ENCODE measurements around the gene FERMT3.
"Not testable (repeated sequence)": the region's sequence is repeated elsewhere in the genome, so short reads cannot be mapped to it uniquely, and the experiment has no call there.

The FERMT3 gene

DNA sequence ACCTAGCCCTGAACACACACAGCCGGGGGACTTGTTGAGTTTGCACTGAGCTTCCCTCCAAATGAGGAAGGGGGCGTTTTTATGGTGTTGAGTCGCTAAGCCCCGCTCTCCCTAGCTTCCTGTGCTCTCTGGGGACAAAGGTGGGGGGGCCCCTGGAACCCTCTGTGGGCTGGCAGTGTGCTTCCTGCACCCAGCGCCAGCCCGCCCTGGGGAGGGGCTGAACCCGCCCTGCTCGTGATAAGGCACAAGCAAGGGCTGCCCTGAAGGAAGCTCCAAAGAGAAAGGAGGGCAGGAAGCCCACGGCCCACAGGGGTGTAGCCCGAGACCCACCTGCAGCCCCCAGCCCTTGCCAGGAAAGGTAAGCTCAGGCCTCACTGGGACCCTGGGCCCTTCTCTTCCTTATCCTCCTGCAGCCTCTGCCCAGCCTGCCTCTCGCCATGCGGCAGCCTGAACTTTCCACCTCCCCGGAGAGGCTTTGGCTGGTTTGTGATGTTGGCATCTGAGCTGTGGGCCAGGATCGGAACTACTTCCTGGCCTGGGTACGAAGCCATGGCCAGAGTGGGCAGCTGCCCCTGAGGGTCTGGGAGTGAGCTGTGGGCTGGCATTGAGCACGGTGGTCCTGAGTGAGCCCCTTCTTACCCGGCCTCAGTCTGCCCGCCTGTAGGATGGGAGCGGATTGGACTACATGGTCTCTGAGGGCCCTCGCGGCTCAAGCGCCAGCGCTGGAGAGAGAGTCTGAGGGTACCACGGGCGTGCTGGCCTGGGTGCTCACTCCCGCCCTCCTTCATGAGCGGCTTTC is at the start of gene FERMT3:
Gene FERMT3, plus strand, starts transcription at position 265 of the 799 bp plus-strand sequence. CDS start 644 bp downstream, outside the sequence.
- peaks cover 23 to 43% of the 10 kb centered on the region in 2 donors for H3K36me3 ChIP-seq (ENCODE audit: control insufficient read depth in 1 of 2, insufficient read depth in 2 of 2, low read length in 2 of 2)
- no peaks in the 10 kb centered on the region for H3K9me3 ChIP-seq (ENCODE audit: control insufficient read depth in 1 of 2, low read length in 2 of 2)
- H3K4me1 ChIP-seq (ENCODE audit: control insufficient read depth in 1 of 2, insufficient read depth in 2 of 2, low read length in 2 of 2) = peaks cover 3 to 15% of the 10 kb centered on the region in 2 donors
- H3K4me3 ChIP-seq (ENCODE audit: low read depth in 1 of 2, low read length in 2 of 2) = peak within 1 kb of the TSS; percentile 56 to 67
- H3K27ac ChIP-seq (ENCODE audit: low read length) = peak within 1 kb of the TSS; percentile 90
- H3K27me3 ChIP-seq (ENCODE audit: low read depth, low read length) = no peaks in the 10 kb centered on the region

DNA sequence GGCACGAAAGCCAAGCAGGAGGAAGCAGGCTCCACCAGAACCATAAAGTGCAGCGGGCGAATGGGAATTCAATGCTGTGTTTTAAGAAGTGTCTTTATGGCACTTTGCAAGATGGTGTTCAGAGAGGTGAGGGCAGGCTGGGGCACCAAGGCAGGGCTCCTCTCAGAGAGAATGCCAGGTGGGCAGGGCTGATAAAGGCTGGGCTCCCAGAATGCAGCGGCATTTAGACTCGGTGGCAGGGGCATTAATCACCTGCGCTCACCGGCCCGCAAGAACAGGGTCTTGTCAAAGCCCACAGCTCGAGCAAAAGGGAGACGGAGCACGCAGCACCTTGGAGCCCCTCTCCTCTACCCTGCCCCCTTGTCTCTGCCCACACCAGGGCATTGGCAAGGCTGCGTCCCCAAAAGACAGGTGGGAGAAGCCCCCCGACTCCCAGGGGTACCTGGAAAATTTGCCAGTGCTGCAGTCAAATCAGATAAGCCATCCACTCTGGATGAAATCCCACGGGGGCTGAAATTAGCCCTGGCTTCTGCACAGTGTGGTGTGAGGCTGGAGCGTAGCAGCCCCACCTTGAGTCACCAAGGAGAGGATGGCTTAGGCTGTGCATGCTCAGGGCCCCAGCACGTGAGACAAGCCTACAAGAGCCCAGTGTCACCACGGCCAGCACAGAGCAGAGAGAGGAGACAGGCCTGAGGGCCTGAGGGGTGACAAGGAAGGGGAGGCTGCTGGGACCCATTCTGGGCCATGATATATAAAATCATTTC is 48.7 kb upstream of the FERMT3 start:
- H3K4me1 ChIP-seq (ENCODE audit: control insufficient read depth in 1 of 2, insufficient read depth in 2 of 2, low read length in 2 of 2) = no peaks in the 10 kb centered on the region
- no peak overlapping the region for H3K4me3 ChIP-seq (ENCODE audit: low read depth in 1 of 2, low read length in 2 of 2)
- H3K27ac ChIP-seq (ENCODE audit: low read length) = no peak overlapping the region
- no peaks in the 10 kb centered on the region for H3K36me3 ChIP-seq (ENCODE audit: control insufficient read depth in 1 of 2, insufficient read depth in 2 of 2, low read length in 2 of 2)
- no peaks in the 10 kb centered on the region for H3K27me3 ChIP-seq (ENCODE audit: low read depth, low read length)
- H3K9me3 ChIP-seq (ENCODE audit: control insufficient read depth in 1 of 2, low read length in 2 of 2) = no peaks in the 10 kb centered on the region

DNA sequence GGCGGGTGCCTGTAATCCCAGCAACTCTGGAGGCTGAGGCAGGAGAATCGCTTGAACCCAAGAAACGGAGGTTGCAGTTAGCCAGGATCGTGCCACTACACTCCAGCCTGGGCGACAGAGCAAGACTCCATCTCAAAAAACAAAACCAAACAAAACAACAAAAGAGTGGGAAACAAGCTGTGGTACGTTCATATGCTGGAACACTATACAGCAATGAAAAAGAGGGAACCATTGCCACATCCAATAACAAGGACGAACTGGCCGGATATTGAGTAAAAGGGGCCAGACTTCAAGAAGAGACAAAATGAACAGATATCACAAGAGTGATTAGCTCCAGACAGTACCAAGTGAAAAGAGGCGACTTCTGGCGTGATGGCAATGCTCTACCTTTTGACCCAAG is 45.5 kb upstream of the FERMT3 start:
- Histone ChIP-seq H3K27ac (ENCODE audit: low read length) (no peak overlapping the region), H3K9me3 (ENCODE audit: control insufficient read depth in 1 of 2, low read length in 2 of 2) (no peaks in the 10 kb centered on the region), H3K36me3 (ENCODE audit: control insufficient read depth in 1 of 2, insufficient read depth in 2 of 2, low read length in 2 of 2) (no peaks in the 10 kb centered on the region), H3K4me1 (ENCODE audit: control insufficient read depth in 1 of 2, insufficient read depth in 2 of 2, low read length in 2 of 2) (peaks cover 0 to 16% of the 10 kb centered on the region in 2 donors), H3K27me3 (ENCODE audit: low read depth, low read length) (no peaks in the 10 kb centered on the region), H3K4me3 (ENCODE audit: low read depth in 1 of 2, low read length in 2 of 2) (no peak overlapping the region)

DNA sequence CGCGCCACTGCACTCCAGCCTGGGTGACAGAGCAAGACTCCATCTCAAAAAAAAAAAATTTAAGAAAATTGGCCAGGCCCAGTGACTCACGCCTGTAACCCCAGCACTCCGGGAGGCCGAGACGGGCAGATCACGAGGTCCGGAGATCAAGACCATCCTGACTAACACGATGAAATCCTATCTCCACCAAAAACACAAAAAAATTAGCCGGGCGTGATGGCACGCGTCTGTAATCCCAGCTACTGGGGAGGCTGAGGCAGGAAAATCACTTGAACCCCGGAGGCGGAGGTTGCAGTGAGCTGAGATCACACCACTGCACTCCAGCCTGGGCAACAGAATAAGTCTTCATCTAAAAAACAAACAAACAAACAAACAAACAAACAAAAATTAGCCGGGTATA is 43.8 kb upstream of the FERMT3 start:
- peaks cover 0 to 16% of the 10 kb centered on the region in 2 donors for H3K4me1 ChIP-seq (ENCODE audit: control insufficient read depth in 1 of 2, insufficient read depth in 2 of 2, low read length in 2 of 2)
- not testable (repeated sequence) for H3K36me3 ChIP-seq (ENCODE audit: control insufficient read depth in 1 of 2, insufficient read depth in 2 of 2, low read length in 2 of 2); H3K9me3 ChIP-seq (ENCODE audit: control insufficient read depth in 1 of 2, low read length in 2 of 2); H3K4me3 ChIP-seq (ENCODE audit: low read depth in 1 of 2, low read length in 2 of 2); H3K27ac ChIP-seq (ENCODE audit: low read length); H3K27me3 ChIP-seq (ENCODE audit: low read depth, low read length)

DNA sequence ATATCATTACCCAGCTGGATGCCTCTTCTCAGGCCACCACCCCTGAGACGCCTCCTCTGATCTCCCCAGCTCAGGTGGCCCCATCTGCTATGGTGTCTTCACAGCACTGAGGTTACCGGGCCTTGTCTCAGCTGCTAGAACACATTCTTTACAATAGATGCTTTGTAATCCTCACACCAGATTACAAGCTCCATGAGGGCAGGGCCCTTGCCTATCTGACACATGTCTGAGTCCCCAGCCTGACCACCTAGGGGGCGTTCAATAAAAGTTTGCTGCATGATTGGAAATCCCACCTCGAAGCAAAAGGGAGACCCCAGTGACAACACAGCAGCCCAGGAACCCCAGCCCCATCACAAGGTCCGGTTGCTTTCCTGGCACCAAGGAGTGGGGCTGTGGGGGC is 42.6 kb upstream of the FERMT3 start:
- Histone ChIP-seq H3K36me3 (ENCODE audit: control insufficient read depth in 1 of 2, insufficient read depth in 2 of 2, low read length in 2 of 2) (no peaks in the 10 kb centered on the region), H3K27ac (ENCODE audit: low read length) (no peak overlapping the region)

DNA sequence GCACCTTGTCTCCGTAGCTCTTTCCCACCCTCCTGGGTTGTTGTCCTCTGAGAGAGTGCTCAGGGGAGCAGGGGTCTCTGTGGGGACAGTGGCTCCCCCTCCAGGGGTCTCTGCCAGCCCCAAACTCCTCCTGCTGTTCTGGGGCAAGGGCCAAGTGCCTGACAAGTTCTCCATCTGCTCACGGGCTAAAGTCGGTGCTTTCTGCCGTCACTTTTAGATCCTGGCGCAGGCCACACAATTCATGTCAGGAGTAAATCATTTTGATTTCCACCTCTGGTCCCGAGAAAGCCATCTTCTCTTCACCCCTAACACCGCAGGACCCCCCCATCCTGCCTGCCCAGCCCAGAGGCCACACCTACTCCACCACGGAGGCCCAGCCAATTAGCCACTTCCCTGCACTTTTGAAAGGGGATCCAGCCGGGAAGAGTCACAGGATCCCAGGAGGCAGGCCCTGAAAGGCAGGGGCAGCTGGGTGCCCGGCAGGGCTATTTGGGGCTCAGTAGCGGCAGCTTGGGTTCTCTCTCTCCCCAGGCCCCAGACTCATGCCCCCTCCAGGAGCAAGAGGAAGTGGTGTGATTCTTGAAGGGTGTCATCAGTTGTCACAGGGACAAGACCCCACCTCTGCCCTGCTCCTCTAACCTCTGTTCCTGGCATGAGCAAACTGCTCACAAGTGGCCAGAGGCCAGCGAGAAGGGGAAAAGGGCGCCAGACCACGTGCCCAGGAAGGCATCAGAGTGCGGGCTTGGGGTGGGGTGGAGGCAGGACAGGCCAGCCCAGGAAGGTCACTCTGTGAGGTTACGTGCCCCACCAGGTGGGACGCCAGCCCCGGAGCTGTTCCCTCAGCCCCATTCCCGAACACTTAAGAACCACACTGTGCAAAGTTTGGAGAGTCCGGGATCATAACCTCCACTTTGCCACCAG is 41.9 kb upstream of the FERMT3 start:
- Histone ChIP-seq H3K27ac (ENCODE audit: low read length) (no peak overlapping the region), H3K4me3 (ENCODE audit: low read depth in 1 of 2, low read length in 2 of 2) (peak overlapping the region; percentile 50 to 84), H3K9me3 (ENCODE audit: control insufficient read depth in 1 of 2, low read length in 2 of 2) (no peaks in the 10 kb centered on the region), H3K36me3 (ENCODE audit: control insufficient read depth in 1 of 2, insufficient read depth in 2 of 2, low read length in 2 of 2) (no peaks in the 10 kb centered on the region), H3K4me1 (ENCODE audit: control insufficient read depth in 1 of 2, insufficient read depth in 2 of 2, low read length in 2 of 2) (peaks cover 0 to 16% of the 10 kb centered on the region in 2 donors), H3K27me3 (ENCODE audit: low read depth, low read length) (no peaks in the 10 kb centered on the region)

More for the DNA sequence above, 42.6 kb upstream of the FERMT3 start:
- no peak overlapping the region for H3K4me3 ChIP-seq (ENCODE audit: low read depth in 1 of 2, low read length in 2 of 2)
- H3K9me3 ChIP-seq (ENCODE audit: control insufficient read depth in 1 of 2, low read length in 2 of 2) = no peaks in the 10 kb centered on the region
- no peaks in the 10 kb centered on the region for H3K27me3 ChIP-seq (ENCODE audit: low read depth, low read length)
- H3K4me1 ChIP-seq (ENCODE audit: control insufficient read depth in 1 of 2, insufficient read depth in 2 of 2, low read length in 2 of 2) = peaks cover 0 to 16% of the 10 kb centered on the region in 2 donors

DNA sequence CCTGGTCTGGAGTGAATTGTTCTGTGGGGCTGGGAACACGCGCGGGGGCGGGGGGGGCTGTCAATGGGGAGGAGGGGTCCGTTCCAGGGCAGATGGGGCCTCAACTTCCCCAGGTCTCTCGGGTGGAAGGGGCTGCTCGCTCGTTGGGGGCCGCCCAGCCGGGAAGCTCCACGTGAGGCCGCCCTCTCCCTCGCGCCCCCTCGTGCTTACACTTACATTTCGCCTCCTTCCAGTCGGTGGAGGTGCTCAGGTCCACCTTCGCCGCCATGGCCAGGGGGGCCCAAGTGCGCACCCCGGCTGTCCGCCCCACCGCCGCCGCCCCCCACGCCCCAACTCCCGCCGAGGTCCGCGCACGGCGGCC is 41.1 kb upstream of the FERMT3 start:
- peak overlapping the region; percentile 53 to 84 for H3K4me3 ChIP-seq (ENCODE audit: low read depth in 1 of 2, low read length in 2 of 2)
- H3K27ac ChIP-seq (ENCODE audit: low read length) = no peak overlapping the region
- H3K9me3 ChIP-seq (ENCODE audit: control insufficient read depth in 1 of 2, low read length in 2 of 2) = no peaks in the 10 kb centered on the region
- no peaks in the 10 kb centered on the region for H3K36me3 ChIP-seq (ENCODE audit: control insufficient read depth in 1 of 2, insufficient read depth in 2 of 2, low read length in 2 of 2)
- no peaks in the 10 kb centered on the region for H3K27me3 ChIP-seq (ENCODE audit: low read depth, low read length)
- peaks cover 0 to 16% of the 10 kb centered on the region in 2 donors for H3K4me1 ChIP-seq (ENCODE audit: control insufficient read depth in 1 of 2, insufficient read depth in 2 of 2, low read length in 2 of 2)

DNA sequence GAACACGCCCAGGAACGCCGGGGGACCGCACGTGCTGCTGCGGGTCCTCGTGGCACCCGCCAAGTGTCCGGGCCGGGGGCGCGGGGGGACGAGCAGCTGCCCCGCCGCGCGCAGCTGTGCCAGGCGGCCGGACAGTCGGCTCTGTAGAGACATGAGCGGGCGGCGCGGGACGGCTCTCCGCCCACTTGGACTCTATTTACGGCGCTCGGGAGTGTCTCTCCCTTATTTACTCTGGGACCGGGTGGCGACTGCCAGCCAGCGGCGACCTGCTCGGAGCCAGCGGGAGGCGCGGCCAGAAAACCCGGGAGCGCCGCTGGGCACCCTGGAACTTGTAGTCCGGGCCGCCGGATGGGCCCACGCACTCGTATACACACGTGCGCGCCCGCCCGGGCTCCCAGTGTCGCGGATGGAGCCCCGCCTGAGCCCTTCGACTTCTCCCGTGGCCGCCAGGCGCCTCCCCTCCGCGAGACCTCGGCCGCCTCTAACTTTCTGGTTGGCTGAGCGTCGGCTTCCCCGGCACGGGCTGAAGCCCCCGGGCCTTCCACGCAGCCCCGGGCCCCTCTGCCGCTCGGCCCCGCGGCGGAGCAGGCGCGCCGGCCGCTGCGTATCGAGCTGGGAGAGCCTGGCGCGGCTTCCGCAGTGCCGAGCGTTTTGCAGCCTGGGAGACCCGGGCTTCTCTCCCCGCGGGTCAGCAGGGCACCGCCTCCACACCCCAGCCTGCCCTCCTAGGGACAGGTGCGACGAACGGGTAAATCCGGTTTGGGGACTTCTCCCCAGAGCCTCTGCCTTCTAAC is 40.5 kb upstream of the FERMT3 start, which contains the start of gene MACROD1:
Gene MACROD1, minus strand, starts transcription at position 272 of the 794 bp plus-strand sequence. Its CDS starts 119 bp downstream, at position 153.
- Histone ChIP-seq H3K4me3 (ENCODE audit: low read depth in 1 of 2, low read length in 2 of 2) (peak within 1 kb of the TSS; percentile 53 to 84), H3K36me3 (ENCODE audit: control insufficient read depth in 1 of 2, insufficient read depth in 2 of 2, low read length in 2 of 2) (no peaks in the 10 kb centered on the region), H3K27ac (ENCODE audit: low read length) (no peak within 1 kb of the TSS), H3K27me3 (ENCODE audit: low read depth, low read length) (no peaks in the 10 kb centered on the region), H3K4me1 (ENCODE audit: control insufficient read depth in 1 of 2, insufficient read depth in 2 of 2, low read length in 2 of 2) (peaks cover 0 to 16% of the 10 kb centered on the region in 2 donors), H3K9me3 (ENCODE audit: control insufficient read depth in 1 of 2, low read length in 2 of 2) (no peaks in the 10 kb centered on the region)

DNA sequence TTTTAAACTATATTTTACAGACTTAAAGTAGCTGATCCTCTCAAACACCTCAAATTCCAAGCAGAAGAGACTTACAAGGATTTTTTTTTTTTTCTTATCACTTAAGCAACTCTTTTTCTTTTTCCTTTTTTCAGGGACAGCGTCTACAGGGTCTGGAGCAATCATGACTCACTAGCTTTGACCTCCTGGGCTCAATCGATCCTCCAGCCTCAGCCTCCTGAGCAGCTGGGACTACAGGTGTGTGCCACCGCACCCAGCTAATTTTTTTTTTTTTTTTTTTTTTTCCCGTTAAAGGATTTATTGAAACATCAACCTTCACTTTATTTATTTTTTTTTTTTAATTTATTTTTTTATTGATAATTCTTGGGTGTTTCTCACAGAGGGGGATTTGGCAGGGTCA is 36.1 kb upstream of the FERMT3 start:
- Histone ChIP-seq H3K27ac (ENCODE audit: low read length) (no peak overlapping the region), H3K4me1 (ENCODE audit: control insufficient read depth in 1 of 2, insufficient read depth in 2 of 2, low read length in 2 of 2) (peaks cover 0 to 2% of the 10 kb centered on the region in 2 donors), H3K27me3 (ENCODE audit: low read depth, low read length) (no peaks in the 10 kb centered on the region), H3K9me3 (ENCODE audit: control insufficient read depth in 1 of 2, low read length in 2 of 2) (no peaks in the 10 kb centered on the region), H3K36me3 (ENCODE audit: control insufficient read depth in 1 of 2, insufficient read depth in 2 of 2, low read length in 2 of 2) (no peaks in the 10 kb centered on the region), H3K4me3 (ENCODE audit: low read depth in 1 of 2, low read length in 2 of 2) (no peak overlapping the region)

DNA sequence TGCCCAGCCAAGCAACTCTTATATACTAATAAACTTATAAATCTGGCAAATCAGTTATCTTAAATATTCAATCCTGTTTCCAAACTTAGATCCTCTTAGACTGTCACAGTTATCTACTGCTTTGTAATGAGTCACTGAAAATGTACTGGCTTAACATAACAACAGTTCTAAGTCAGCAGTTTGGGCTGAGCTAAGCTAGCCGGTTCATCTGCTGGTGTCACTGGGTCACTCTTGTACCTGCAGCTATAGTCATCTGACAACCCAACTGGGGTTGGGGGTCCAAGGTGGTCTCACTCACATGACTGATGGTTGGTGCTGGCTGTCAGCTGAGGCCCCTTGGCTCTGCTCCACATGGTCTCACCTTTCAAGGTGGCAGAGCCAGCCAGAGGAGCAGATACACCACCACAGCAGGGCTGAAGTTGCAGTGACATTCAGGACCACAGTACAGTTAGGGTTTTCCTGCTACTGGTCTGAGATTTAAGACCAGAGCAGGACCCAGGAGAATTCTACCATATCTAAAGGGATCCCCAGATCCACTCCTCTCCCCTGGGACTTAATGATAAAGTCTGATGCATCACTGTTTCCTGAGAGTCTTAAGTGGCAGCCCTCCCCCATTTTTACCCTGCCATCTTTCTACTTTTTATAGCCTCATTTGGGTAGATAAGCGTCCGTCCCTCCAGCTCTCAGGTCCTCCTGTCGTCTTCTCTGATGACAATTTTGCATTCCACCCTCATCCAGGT is 32.7 kb upstream of the FERMT3 start:
- no peaks in the 10 kb centered on the region for H3K36me3 ChIP-seq (ENCODE audit: control insufficient read depth in 1 of 2, insufficient read depth in 2 of 2, low read length in 2 of 2)
- H3K4me1 ChIP-seq (ENCODE audit: control insufficient read depth in 1 of 2, insufficient read depth in 2 of 2, low read length in 2 of 2) = no peaks in the 10 kb centered on the region
- H3K4me3 ChIP-seq (ENCODE audit: low read depth in 1 of 2, low read length in 2 of 2) = no peak overlapping the region
- no peaks in the 10 kb centered on the region for H3K27me3 ChIP-seq (ENCODE audit: low read depth, low read length)
- no peak overlapping the region for H3K27ac ChIP-seq (ENCODE audit: low read length)
- no peaks in the 10 kb centered on the region for H3K9me3 ChIP-seq (ENCODE audit: control insufficient read depth in 1 of 2, low read length in 2 of 2)
